ENCODE measurements around the gene SH3GL1.

GRCh38 chr19:4376671-4376990, 23.7 kb downstream of the SH3GL1 start:
- TF ChIP-seq CTCF (IDR thresholded peaks at IDR 0.05; ENCODE audit: insufficient read depth, low read depth, low read length) (no peak), EZH2 (IDR thresholded peaks at IDR 0.05; ENCODE audit: insufficient read depth, low read length) (no peak)
